Activated CD8-positive, alpha-beta memory T cell treated with anti-CD3 and anti-CD28 coated beads, Interleukin-2, amount 10 ng/mL, durations not matched to agents 7 days and 5 days (primary cell): Measurements from ENCODE around the gene MAPK11. TPM values are rescaled to one million over a fixed set of nuclear protein-coding genes. Genes with fewer than 3 reads are reported as not detected.

Experiments
- ATAC-seq: fragments of 150-1000 bp; cut with Tn5 transposase; one replicate; pipeline ENCODE4 v1.10.0; 2021; ENCODE audit warnings: moderate library complexity
- CTCF ChIA-PET: fragments of 350-600 bp; sonication (Branson Sonifier 250); formaldehyde crosslinking; loops from one replicate; lab custom pipeline; 2021; ENCODE audit warnings: antibody characterized with exemption; lab: Charles Lee
- DNase-seq: peaks from one replicate; pipeline ENCODE4 v3.0.0-alpha.2; 2020
- H3K27ac Mint-ChIP-seq: one replicate; pipeline ENCODE4 v1.8.0; 2021; ENCODE audit warnings: mild to moderate bottlenecking, mixed read lengths
- H3K27me3 Mint-ChIP-seq: one replicate; pipeline ENCODE4 v1.8.0; 2021; ENCODE audit warnings: mixed read lengths
- H3K36me3 Mint-ChIP-seq: one replicate; pipeline ENCODE4 v1.8.0; 2021; ENCODE audit warnings: mild to moderate bottlenecking, mixed read lengths
- H3K4me1 Mint-ChIP-seq: one replicate; pipeline ENCODE4 v1.8.0; 2021; ENCODE audit warnings: mixed read lengths
- H3K4me3 Mint-ChIP-seq: one replicate; pipeline ENCODE4 v1.8.0; 2021; ENCODE audit warnings: mild to moderate bottlenecking, moderate library complexity, mixed read lengths
- H3K9me3 Mint-ChIP-seq: one replicate; pipeline ENCODE4 v1.8.0; 2022; ENCODE audit warnings: low read depth, mixed read lengths
- total RNA-seq, 2 experiments: library from RNA; stranded (reverse); gene quantifications; one replicate each; pipeline ENCODE4 v1.2.3, GENCODE V29; 2021

MAPK11 gene
- total RNA-seq, 2 experiments from 2014 or later: 16.5 to 18.5 TPM

DNA sequence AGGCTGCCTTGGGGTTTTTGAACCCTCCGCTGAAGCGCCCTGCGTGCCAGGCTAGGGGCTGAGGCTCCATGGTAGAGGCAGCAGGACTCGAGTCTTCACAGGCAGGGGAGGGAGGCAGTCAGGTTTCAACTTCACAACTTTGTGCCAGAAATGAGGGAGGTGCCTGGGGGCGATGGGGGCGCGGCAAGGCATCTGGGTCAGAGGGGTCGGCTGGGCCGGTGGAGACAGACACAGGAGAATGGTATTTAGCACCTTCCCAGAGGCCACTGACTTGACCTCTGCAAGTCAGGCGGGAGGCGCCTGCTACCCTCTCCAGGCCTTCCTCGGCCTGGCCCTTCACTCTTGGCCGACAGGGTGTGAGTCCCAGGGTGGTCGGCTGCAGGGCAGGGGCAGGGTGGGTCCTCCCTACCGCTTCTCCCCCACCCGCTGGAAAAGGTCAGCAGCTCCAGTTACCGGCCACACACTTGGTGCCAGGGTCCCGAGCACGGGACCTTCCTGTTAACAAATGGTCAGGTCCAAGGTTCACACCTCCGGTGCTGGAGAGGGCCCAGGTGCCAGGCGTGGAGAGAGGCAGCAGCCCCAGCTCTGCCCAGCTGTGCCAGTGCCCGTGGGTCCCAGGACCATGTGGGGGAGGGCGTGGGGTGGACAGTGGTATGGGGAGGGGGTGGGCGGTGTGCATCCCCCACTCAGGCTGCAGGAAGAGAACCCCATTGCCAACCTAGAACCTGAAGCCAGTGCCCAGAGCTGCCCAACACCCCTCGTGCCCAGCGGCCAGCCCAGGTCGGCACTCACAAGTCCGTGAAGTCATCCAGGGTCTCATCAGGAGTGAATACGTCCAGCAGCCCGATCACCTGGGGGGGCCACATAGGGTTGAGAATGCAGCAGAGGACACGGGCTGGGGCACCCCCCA, 12.5 kb downstream of the MAPK11 start:
- Mint-ChIP-seq H3K9me3 (no peaks in the 10 kb centered on the region), H3K4me1 (peaks cover 6% of the 10 kb centered on the region), H3K27me3 (peaks cover 6% of the 10 kb centered on the region), H3K36me3 (no peaks in the 10 kb centered on the region), H3K4me3 (no peak overlapping the region), H3K27ac (no peak overlapping the region)
- DNase-seq: no peak
- CTCF ChIA-PET: no interaction called here
- ATAC-seq: no peak

DNA sequence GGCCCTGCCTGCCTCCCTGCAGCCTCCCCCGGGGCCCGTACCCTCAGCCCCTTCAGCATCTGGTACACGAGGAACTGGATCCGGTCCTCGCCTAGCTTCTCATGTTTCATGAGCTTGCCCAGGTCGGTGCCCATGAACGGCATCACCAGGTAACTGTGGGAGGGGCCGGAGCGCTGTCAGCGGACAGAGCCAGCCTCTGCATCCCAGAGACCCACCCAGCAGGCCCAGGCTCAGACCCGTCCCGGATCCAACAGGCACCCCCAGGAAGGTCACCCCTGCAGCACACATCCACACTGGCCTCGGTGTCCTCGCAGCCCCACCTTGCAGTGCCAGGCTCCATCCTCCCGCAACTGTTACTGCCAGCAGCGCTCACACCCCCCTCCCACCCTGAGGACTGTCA, 13.1 kb downstream of the MAPK11 start:
- Mint-ChIP-seq H3K9me3 (no peaks in the 10 kb centered on the region), H3K4me3 (no peak overlapping the region), H3K27me3 (peaks cover 1% of the 10 kb centered on the region), H3K4me1 (peaks cover 2% of the 10 kb centered on the region), H3K36me3 (no peaks in the 10 kb centered on the region), H3K27ac (no peak overlapping the region)
- CTCF ChIA-PET: no interaction called here
- DNase-seq: no peak
- ATAC-seq: no peak

DNA sequence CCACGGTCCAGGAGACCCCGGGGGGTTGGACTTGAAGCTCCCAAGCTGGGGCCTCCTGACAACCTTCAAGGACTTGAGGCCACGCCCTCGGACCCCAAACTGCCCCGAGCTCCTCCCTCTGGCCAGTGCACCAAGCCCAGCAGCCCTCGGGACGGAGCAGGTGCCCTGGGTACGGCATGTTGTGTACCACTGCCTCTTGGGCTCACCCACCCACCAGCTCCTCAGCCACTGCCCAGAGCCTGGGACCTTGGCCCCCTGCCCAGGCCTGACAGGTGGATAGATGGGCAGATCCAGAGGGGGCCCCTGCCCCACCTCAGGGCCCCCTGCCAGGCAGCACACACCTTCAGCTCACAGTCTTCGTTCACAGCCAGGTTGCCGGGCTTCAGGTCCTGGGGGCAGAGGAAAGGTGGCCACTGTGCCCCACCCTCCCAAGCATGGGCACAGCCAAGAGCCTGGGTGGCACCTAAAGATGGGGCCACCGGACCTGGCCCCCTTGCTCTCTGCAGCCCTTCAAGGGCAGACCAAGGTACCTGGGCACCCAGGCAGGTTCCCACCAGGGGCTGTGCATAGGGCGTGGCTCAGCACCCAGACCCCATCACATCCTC, 13.8 kb downstream of the MAPK11 start:
- no peaks in the 10 kb centered on the region for H3K36me3 Mint-ChIP-seq
- H3K9me3 Mint-ChIP-seq: no peaks in the 10 kb centered on the region
- CTCF ChIA-PET: interaction anchor here (1.4 kb wide), 1 partner anchor 9 kb away, joined by 3 read pairs; no protein-coding TSS in a partner anchor
- H3K27me3 Mint-ChIP-seq: no peaks in the 10 kb centered on the region
- no peak for DNase-seq
- H3K27ac Mint-ChIP-seq: no peak overlapping the region
- ATAC-seq: no peak
- H3K4me1 Mint-ChIP-seq: no peaks in the 10 kb centered on the region
- H3K4me3 Mint-ChIP-seq: no peak overlapping the region

DNA sequence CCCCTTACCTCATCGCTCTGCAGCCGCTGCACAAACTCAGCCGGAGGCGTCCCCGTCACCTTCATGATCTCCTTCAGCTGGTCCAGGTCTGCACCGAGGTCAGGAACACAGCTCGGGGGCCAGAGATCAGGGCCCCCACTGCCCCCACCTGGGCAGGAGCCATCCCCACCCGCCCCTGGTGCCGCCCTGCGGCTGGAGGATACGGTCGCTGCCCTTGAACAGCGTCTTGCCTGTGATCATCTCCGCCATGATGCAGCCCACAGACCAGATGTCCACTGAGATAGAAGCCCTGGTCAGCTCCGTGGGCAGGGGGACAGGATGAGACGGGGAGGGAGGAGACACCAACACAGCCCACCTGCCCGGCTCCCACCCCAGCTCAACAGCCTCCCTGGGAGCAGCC, 14.6 kb downstream of the MAPK11 start:
- no peaks in the 10 kb centered on the region for H3K27me3 Mint-ChIP-seq
- no peak overlapping the region for H3K4me3 Mint-ChIP-seq
- CTCF ChIA-PET: interaction anchor here (1.4 kb wide), 1 partner anchor 8 kb away, joined by 3 read pairs; no protein-coding TSS in a partner anchor
- no peak overlapping the region for H3K27ac Mint-ChIP-seq
- no peak for ATAC-seq
- no peaks in the 10 kb centered on the region for H3K36me3 Mint-ChIP-seq
- H3K4me1 Mint-ChIP-seq: peaks cover 2% of the 10 kb centered on the region
- no peak for DNase-seq
- H3K9me3 Mint-ChIP-seq: no peaks in the 10 kb centered on the region

DNA sequence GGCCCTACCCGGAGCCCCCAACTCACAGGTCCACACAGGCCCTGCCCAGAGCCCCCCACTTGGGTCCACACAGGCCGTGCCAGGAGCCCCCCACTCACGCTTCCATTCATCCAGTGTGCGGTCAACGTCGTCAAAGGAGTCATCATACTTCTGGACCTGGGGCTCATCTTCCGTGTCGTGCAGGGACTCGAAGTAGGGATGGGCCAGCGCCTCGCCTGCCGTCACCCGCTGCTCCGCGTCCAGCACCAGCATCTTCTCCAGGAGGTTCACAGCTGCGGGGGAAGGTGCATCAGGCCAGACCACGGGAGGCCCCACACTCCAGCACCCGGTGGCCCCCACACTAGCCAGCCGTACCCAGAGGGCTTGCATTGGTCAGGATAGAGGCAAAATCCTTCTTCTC, 15.1 kb downstream of the MAPK11 start:
- DNase-seq (no peak), ATAC-seq (no peak)
- Mint-ChIP-seq H3K27me3 (no peaks in the 10 kb centered on the region), H3K4me3 (no peak overlapping the region), H3K4me1 (peaks cover 5% of the 10 kb centered on the region), H3K36me3 (no peaks in the 10 kb centered on the region), H3K9me3 (no peaks in the 10 kb centered on the region), H3K27ac (no peak overlapping the region)
- CTCF ChIA-PET: no interaction called here

DNA sequence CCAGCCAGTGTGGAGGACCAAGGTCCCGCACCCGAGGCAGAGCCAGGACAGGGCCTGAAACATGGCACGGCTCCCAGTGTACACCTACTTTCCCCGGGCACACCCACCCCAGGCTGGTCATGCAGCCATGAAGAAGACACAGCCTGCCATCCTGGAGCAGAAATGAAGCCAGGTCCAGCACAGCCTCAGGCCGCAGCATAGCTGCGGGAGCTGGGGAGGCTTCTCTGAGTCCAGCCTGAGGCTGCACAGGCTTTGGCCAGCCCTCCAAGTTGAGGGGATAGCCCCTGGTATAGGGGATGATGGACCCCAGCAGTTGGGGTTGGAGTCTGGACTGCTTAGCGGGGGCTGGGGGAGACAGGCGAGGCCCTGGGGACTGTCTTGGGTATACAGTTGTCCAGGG, 16.2 kb downstream of the MAPK11 start:
- Mint-ChIP-seq H3K4me3 (no peak overlapping the region), H3K36me3 (no peaks in the 10 kb centered on the region), H3K9me3 (no peaks in the 10 kb centered on the region), H3K27ac (no peak overlapping the region), H3K4me1 (peaks cover 10% of the 10 kb centered on the region), H3K27me3 (no peaks in the 10 kb centered on the region)
- CTCF ChIA-PET: interaction anchor here (3.7 kb wide), 1 partner anchor 88 kb away, joined by 42 read pairs; no protein-coding TSS in a partner anchor
- ATAC-seq (no peak), DNase-seq (no peak)

DNA sequence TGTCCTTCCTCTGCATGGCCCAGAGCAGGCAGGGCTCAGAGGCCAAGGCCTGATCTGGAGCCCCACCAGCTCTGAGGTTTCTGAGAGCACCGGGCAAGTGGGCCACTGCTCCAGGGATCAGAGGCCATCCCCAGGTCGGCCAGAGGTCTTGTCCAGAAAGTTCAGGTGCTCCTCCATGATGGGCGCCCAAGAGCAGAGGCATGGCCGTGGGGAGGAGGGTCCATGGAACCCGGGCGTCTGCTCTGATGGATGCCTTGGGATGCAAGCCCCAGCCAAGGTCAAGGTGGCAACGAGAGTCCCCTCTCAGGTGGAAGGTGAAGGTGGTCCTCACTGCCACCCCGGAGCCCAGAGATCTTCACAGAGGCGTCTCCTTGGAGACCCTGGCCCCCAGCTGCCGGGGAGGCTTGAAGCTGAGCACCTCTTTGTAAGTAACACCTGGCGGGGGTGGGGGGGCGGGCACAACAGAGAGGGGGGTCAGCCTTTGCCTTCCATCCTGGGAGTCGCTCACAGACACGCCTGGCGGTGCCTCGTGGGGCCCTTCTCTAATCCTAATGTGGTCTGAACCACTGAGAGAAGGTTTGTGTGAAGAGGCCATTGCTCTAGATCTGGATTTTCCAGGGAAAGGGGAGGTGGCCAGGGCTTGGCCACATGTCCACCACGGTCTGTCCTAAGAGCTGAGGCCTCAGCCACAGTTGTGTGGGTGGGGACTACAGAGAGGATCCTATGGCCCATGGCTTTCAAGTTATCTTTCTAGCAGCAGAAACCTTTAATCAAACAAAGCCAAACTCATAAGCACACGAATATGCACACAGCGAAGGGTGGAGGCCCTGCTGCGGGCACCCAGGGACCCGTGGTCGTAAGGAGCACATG, 16.9 kb downstream of the MAPK11 start:
- Mint-ChIP-seq H3K27me3 (no peaks in the 10 kb centered on the region), H3K4me3 (no peak overlapping the region), H3K27ac (no peak overlapping the region), H3K9me3 (no peaks in the 10 kb centered on the region), H3K36me3 (no peaks in the 10 kb centered on the region), H3K4me1 (peaks cover 10% of the 10 kb centered on the region)
- ATAC-seq (no peak), DNase-seq (no peak)
- CTCF ChIA-PET: interaction anchor here (0.5 to 3.7 kb wide), 14 partner anchors 9 to 368 kb away, joined by 3 to 42 read pairs (median 6); partner anchors contain the start of genes DENND6B and SCO2

DNA sequence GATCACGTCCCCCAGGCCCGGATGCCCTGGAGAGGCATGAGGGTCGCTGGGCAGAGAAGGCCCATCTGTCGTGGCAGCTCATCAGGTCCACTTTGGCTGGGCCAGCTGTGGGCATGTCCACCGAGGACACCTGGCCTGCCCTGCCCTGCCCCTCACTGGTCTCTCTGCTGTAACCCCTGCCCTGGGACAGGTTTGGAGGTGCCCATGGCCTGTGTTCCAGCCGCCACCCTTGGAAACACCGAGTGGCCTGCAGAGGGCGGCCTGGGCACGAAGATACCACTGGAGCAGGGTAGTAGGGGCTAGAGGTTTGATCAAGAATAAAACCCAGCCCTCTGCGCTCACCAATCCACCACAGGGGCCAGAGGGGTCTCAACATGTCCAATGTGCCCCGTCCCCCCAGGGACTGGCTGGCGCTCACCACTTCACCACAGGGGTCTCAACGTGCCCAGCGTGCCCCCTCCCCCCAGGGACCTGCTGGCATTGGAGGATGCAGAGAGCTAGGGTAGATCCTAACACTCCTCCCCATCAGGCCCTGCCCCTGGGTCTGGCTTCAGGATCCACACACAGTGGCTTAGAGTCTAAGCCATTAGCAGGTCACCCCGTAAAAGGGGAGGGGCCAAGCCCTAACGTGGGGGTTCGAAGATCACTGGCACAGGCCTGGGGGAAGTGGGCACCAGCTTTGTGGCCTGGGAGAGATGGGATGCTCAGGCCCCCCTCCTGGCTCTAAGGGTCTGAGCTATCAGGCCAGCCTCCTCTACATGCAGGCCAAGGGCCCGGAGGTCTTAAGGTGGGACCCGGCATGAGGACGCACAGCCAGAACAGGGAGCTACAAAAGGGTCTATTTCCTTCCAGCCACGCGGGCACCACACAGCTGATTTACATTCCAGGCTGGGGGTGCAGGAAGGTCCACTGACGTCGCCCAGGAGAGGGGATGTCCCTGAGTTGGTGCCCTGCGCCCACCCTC, 17.8 kb downstream of the MAPK11 start:
- peak; percentile 41 for ATAC-seq
- H3K36me3 Mint-ChIP-seq: peaks cover 4% of the 10 kb centered on the region
- no peaks in the 10 kb centered on the region for H3K27me3 Mint-ChIP-seq
- peak; percentile 84 for DNase-seq
- CTCF ChIA-PET: interaction anchor here (0.5 to 3.7 kb wide), 21 partner anchors 8 to 369 kb away, joined by 3 to 42 read pairs (median 5); partner anchors contain the start of genes DENND6B and SCO2
- H3K4me3 Mint-ChIP-seq: no peak overlapping the region
- no peaks in the 10 kb centered on the region for H3K9me3 Mint-ChIP-seq
- H3K4me1 Mint-ChIP-seq: peaks cover 17% of the 10 kb centered on the region
- no peak overlapping the region for H3K27ac Mint-ChIP-seq

DNA sequence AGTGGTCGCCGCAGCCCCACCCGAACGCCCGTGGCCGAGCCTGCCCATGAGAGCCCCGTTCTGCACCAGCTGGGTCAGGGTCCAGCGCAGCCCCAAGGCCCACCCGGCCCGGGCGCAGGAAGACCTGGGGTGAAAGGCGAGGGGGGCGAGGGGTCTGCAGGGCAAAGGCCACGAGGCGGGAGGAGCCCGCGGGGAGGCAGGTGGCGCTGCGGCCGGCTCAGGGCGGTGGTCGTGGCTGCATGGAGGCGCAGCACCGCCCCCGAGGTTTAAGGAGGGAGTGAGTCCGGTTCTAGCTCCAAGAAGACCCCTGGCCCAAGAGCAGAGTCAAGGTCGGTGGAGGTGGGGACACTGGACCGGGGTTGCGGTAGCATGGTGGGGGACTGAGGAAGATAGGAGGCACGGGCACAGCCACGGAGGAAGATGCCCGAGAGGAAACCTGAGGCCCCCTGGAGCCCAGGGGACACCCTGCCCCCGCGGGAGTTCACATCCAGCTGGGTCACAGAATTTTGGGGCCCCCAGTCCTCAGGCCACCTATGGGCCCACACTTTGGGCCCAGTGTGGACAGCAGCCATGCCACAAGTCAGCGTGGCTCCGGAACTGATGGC, 18.6 kb downstream of the MAPK11 start:
- peak; percentile 43 for DNase-seq
- Mint-ChIP-seq H3K4me1 (peaks cover 20% of the 10 kb centered on the region), H3K36me3 (peaks cover 7% of the 10 kb centered on the region), H3K9me3 (no peaks in the 10 kb centered on the region), H3K4me3 (no peak overlapping the region), H3K27me3 (no peaks in the 10 kb centered on the region), H3K27ac (no peak overlapping the region)
- CTCF ChIA-PET: interaction anchor here (0.7 to 3.7 kb wide), 20 partner anchors 10 to 369 kb away, joined by 3 to 42 read pairs (median 6); partner anchors contain the start of genes DENND6B, MAPK12, SCO2 and SYCE3
- no peak for ATAC-seq

DNA sequence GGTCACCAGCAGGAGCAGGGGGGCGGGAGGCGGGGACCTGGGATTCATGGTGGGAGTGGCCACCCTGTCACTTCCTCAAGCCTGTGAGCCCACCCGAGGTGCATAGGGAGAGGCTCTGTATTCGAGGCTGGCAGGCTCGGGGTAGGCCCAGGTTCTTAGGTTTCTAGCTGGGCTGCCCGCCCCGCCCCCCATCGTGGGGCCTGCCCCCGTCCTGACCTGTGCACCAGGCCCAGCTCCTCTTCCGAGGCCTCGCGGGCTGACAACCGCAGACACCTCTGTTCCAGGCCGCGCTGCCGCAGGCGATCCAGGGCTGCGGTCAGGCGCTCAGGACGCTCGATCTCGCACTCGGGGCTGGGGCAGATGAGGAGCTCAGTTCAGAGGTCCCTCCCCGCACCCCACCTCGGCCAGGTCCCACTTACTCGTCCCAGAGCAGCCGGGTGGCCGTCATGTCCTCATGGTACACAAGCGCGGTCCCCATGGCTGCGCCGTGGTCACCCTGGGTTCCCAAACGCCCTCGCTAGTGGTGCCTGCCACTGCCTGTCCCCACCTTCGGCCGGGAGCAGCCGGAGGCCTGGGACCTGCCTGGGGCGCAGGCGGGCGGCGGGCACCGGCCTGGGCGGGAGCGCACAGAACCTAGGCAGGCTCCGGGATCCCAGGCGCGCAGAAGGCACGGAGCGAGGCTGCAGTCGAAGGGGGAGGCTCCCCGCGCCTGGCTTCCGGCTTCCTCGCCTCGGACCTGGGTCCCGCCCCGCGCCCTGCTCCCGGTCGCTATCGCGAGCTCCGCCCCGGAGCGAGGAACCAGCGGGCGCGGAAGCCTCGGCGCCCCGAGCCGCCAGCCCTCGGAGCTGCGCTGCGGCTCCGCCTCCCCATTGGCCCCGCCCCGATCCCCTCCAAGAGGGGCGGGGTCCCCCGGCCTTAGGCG, 19.4 kb downstream of the MAPK11 start, which contains the start of gene HDAC10:
Gene HDAC10 (minus strand): TSS at position 711 of the 922 bp plus-strand sequence. CDS start 233 bp downstream, at position 478.
- CTCF ChIA-PET: interaction anchor here (0.7 to 3.7 kb wide), 20 partner anchors 9 to 370 kb away, joined by 3 to 42 read pairs (median 6); partner anchors contain the start of genes DENND6B, MAPK12, SCO2 and SYCE3
- H3K27me3 Mint-ChIP-seq: no peaks in the 10 kb centered on the region
- ATAC-seq (peak; percentile 88), DNase-seq (peak; percentile 92)
- H3K4me1 Mint-ChIP-seq: peaks cover 27% of the 10 kb centered on the region
- H3K27ac Mint-ChIP-seq: peak within 1 kb of the TSS; percentile 85
- H3K36me3 Mint-ChIP-seq: peaks cover 7% of the 10 kb centered on the region
- no peaks in the 10 kb centered on the region for H3K9me3 Mint-ChIP-seq
- H3K4me3 Mint-ChIP-seq: peak within 1 kb of the TSS; percentile 84

DNA sequence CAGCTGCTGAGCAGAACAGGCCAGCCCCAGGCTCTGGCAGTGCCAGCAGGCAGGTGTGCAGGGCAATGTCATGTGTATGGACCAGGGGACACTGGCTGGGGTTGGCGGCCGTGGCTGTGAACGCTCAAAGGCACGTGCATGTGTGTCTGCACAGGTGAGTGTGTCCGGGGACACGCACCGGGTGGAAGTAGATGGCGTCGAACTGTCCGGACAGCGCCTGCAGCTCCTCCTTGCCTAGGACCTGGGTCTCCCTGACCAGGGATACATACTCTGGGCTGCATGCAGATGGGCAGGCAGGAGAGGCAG, 20.0 kb downstream of the MAPK11 start:
- ATAC-seq (no peak), DNase-seq (no peak)
- Mint-ChIP-seq H3K27me3 (no peaks in the 10 kb centered on the region), H3K36me3 (peaks cover 7% of the 10 kb centered on the region), H3K4me3 (peak overlapping the region; percentile 84), H3K9me3 (no peaks in the 10 kb centered on the region), H3K27ac (peak overlapping the region; percentile 85), H3K4me1 (peaks cover 27% of the 10 kb centered on the region)
- CTCF ChIA-PET: interaction anchor here (1.3 to 3.7 kb wide), 13 partner anchors 9 to 371 kb away, joined by 4 to 42 read pairs (median 13); partner anchors contain the start of genes DENND6B, MAPK12 and SCO2
